ENCODE measurements around the gene CFAP61.

Gene CFAP61

DNA sequence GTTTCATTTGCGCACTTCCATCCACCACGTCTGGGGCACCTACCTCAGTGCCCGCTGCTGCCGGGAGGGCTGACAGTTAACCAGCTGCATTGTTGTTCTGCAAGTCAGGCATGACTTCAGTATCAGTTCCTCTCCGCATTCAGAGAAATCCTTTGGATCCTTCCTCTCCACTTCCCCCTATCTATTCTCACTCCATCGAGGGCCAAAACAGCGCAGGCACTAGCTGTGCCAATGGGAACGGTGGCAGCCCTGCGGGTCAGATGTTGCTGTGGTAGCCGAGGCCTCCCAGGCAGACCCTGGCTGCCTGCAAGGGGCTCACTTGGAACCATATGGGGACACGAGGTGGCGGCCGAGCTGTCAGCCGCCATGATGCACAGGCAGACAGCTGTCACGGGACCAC is 251.4 kb downstream of the CFAP61 start:
- TF ChIP-seq, protein P1, sequence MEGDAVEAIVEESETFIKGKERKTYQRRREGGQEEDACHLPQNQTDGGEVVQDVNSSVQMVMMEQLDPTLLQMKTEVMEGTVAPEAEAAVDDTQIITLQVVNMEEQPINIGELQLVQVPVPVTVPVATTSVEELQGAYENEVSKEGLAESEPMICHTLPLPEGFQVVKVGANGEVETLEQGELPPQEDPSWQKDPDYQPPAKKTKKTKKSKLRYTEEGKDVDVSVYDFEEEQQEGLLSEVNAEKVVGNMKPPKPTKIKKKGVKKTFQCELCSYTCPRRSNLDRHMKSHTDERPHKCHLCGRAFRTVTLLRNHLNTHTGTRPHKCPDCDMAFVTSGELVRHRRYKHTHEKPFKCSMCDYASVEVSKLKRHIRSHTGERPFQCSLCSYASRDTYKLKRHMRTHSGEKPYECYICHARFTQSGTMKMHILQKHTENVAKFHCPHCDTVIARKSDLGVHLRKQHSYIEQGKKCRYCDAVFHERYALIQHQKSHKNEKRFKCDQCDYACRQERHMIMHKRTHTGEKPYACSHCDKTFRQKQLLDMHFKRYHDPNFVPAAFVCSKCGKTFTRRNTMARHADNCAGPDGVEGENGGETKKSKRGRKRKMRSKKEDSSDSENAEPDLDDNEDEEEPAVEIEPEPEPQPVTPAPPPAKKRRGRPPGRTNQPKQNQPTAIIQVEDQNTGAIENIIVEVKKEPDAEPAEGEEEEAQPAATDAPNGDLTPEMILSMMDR (conservative IDR thresholded peaks at IDR 0.05), result no peak
- no peak for TF ChIP-seq ZFX (IDR thresholded peaks at IDR 0.05)
- H3K27ac ChIP-seq, result no peak overlapping the region

GRCh38 chr20:20304942-20305341 is 252.6 kb downstream of the CFAP61 start:
- TF ChIP-seq, protein P1 (conservative IDR thresholded peaks at IDR 0.05), result no peak
- TF ChIP-seq ZFX (IDR thresholded peaks at IDR 0.05), result no peak
- no peak overlapping the region for H3K27ac ChIP-seq

GRCh38 chr20:20312562-20312961 is 260.2 kb downstream of the CFAP61 start:
- H3K27ac ChIP-seq, result no peak overlapping the region
- no peak for TF ChIP-seq ZFX (IDR thresholded peaks at IDR 0.05)
- TF ChIP-seq, protein P1 (conservative IDR thresholded peaks at IDR 0.05), result no peak

DNA sequence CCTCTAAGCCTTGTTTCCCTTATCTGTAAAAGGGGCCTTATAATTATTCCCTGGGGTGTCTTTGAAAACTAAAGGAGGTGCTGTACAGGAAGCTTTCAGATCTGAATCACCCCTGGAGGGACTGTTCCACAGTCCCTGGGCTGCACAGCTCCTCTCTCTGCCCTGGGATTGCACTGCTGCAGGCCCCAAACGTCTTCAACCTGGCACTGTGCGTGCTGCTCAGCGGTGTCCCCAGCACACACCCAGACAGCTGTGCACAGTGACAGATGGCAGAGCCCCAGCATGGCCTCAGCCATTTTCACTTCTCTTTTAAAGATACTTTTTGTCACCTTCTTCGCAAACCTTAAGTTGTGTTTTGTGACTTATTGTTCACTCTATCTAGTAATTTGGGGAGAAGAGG is 264.9 kb downstream of the CFAP61 start:
- no peak overlapping the region for H3K27ac ChIP-seq

GRCh38 chr20:20317621-20318364 is 265.5 kb downstream of the CFAP61 start:
- no peak for TF ChIP-seq ZFX (IDR thresholded peaks at IDR 0.05)
- TF ChIP-seq, protein P1 (conservative IDR thresholded peaks at IDR 0.05), result no peak
- no peak overlapping the region for H3K27ac ChIP-seq

More for the DNA sequence above, 264.9 kb downstream of the CFAP61 start:
- no peak for TF ChIP-seq ZFX (IDR thresholded peaks at IDR 0.05)
- TF ChIP-seq, protein P1 (conservative IDR thresholded peaks at IDR 0.05), result no peak

DNA sequence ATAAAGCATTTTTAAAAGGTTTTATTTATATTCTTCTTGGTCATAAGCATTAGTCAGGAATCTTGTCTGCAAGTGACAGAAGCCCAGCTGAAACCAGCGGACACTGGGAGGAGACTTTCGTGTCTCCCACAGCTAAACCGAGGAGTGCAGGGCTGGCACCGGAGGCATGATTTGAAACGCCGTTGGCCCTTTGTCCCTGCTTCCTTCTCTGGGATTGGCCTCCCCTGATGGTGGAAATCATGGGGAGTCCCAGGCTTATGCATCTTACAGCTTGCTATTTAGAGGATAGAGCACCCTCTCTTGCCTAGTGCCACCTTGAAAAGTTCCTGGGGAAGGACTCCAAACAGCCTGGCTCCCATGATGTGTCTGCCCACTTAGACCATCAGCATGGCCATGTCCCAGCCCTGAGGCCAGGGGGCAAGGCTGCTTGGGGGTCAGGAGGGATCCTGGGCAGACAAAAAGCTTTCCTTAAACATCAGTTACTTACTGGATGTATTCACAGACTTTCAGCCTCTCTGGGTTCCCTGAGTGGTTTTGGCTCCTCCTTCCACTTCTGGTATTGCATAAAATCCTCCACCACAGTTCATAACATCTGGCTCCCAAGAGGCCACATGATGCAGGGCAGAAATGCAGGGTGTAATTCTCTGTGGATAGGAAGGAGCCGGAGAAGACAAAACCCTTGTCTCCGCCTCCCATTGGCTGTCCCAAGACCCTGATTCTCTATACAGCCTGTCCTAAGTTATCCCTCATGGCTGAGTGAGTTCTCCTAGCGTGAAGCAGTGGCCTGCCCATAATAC is 266.2 kb downstream of the CFAP61 start:
- TF ChIP-seq, protein P1 (conservative IDR thresholded peaks at IDR 0.05), result no peak
- TF ChIP-seq ZFX (IDR thresholded peaks at IDR 0.05), result no peak
- H3K27ac ChIP-seq, result no peak overlapping the region

- no peak overlapping the region for H3K27ac ChIP-seq
- TF ChIP-seq, protein P1 (conservative IDR thresholded peaks at IDR 0.05), result no peak
- TF ChIP-seq ZFX (IDR thresholded peaks at IDR 0.05), result no peak
Observed at GRCh38 chr20:20321134-20321533, 268.8 kb downstream of the CFAP61 start.

Data from C4-2B (cell line).